CD4-positive, alpha-beta T cell treated with Interleukin-1 beta for 1 hour (primary cell): ENCODE data around the gene SUGCT.
"Not testable (repeated sequence)": the region's sequence is repeated elsewhere in the genome, so short reads cannot be mapped to it uniquely, and the experiment has no call there.

Experiments used
- DNase-seq, 2 donors: peaks; one replicate each; pipeline ENCODE4 v3.0.0-alpha.2; 2020 to 2022

SUGCT gene

GRCh38 chr7:40341836-40342235, 207.0 kb downstream of the SUGCT start:
- DNase-seq, result no peak

GRCh38 chr7:40346554-40346953, 211.7 kb downstream of the SUGCT start:
- no peak for DNase-seq

GRCh38 chr7:40348126-40348728, 213.4 kb downstream of the SUGCT start:
- no peak for DNase-seq

- no peak for DNase-seq
These were observed 215.3 kb downstream of the SUGCT start for GRCh38 chr7:40350100-40350499.

- DNase-seq, result no peak
These were observed 219.9 kb downstream of the SUGCT start for GRCh38 chr7:40354711-40355110.

- DNase-seq, result no peak
These were observed 221.5 kb downstream of the SUGCT start for GRCh38 chr7:40356312-40356711.

- DNase-seq, result no peak
These were observed 222.3 kb downstream of the SUGCT start for GRCh38 chr7:40356871-40357709.

- DNase-seq, result no peak
These were observed 235.0 kb downstream of the SUGCT start for GRCh38 chr7:40369641-40370277.

GRCh38 chr7:40371806-40372440, 237.1 kb downstream of the SUGCT start:
- DNase-seq, result no peak

- no peak for DNase-seq
These were observed 239.8 kb downstream of the SUGCT start for GRCh38 chr7:40374575-40374974.

GRCh38 chr7:40380111-40380510, 245.3 kb downstream of the SUGCT start:
- no peak for DNase-seq

GRCh38 chr7:40382145-40382544, 247.3 kb downstream of the SUGCT start:
- no peak for DNase-seq

- DNase-seq, result no peak
These were observed 258.9 kb downstream of the SUGCT start for GRCh38 chr7:40393660-40394059.

- DNase-seq, result no peak
These were observed 259.6 kb downstream of the SUGCT start for GRCh38 chr7:40394400-40394799.

GRCh38 chr7:40400525-40400924, 265.7 kb downstream of the SUGCT start:
- DNase-seq, result no peak

GRCh38 chr7:40401406-40401805, 266.6 kb downstream of the SUGCT start:
- DNase-seq, result no peak

- DNase-seq, result no peak
These were observed 267.9 kb downstream of the SUGCT start for GRCh38 chr7:40402661-40403060.

- no peak for DNase-seq
These were observed 269.1 kb downstream of the SUGCT start for GRCh38 chr7:40403703-40404476.

- DNase-seq, result no peak
These were observed 271.2 kb downstream of the SUGCT start for GRCh38 chr7:40405991-40406390.

GRCh38 chr7:40412323-40412722, 277.5 kb downstream of the SUGCT start:
- DNase-seq, result no peak

- not testable (repeated sequence) for DNase-seq
These were observed 279.9 kb downstream of the SUGCT start for GRCh38 chr7:40414704-40415103.

- DNase-seq, result no peak
These were observed 283.6 kb downstream of the SUGCT start for GRCh38 chr7:40418448-40418847.

- DNase-seq, result no peak
These were observed 284.2 kb downstream of the SUGCT start for GRCh38 chr7:40418983-40419382.
